Thoracic aorta (tissue), 2 donors: ENCODE data around the gene TACC2. TPM values are rescaled to one million over a fixed set of nuclear protein-coding genes. Genes with fewer than 3 reads are reported as not detected.

ENCODE experiments used
- ATAC-seq: fragments of 150-250 bp; one replicate; pipeline ENCODE4 v1.8.0; 2017; ENCODE audit warnings: low read depth; ENCODE audit not compliant: insufficient number of reproducible peaks, low FRiP score
- DNase-seq: peaks from one replicate; pipeline ENCODE4 v3.0.0-alpha.2; 2020; ENCODE audit warnings: low spot score
- H3K27ac ChIP-seq, 2 donors: fragments of 200-600 bp; sonication (generic); 1 replicate in 1 of 2; 2 replicates in 1 of 2; pipeline ENCODE4 v1.5.1; 2016; ENCODE audit warnings: mild to moderate bottlenecking in 2 of 2, moderate library complexity in 2 of 2
- H3K27me3 ChIP-seq: fragments of 200-600 bp; sonication (generic); replicated peaks from 2 replicates; pipeline ENCODE4 v1.6.0; 2016; ENCODE audit warnings: mild to moderate bottlenecking; ENCODE audit not compliant: insufficient read depth
- H3K36me3 ChIP-seq: fragments of 200-600 bp; sonication (generic); one replicate; pipeline ENCODE4 v1.5.1; 2016
- H3K4me1 ChIP-seq, 2 donors: fragments of 200-600 bp; sonication (generic); 1 replicate in 1 of 2; 2 replicates in 1 of 2; pipeline versions ENCODE4 v1.5.1 to v1.6.0; 2016; ENCODE audit warnings: low read depth in 2 of 2, mild to moderate bottlenecking in 1 of 2; ENCODE audit not compliant: control insufficient read depth in 1 of 2
- H3K4me3 ChIP-seq: fragments of 200-600 bp; sonication (generic); 2 replicates; pipeline ENCODE4 v1.5.1; 2016; ENCODE audit warnings: mild to moderate bottlenecking
- H3K9me3 ChIP-seq: fragments of 200-600 bp; sonication (generic); 2 replicates; pipeline ENCODE4 v1.5.1; 2016
- CTCF ChIP-seq: fragments of 200-600 bp; sonication (generic); IDR thresholded peaks from one replicate; pipeline ENCODE4 v1.5.1; 2019; ENCODE audit warnings: antibody characterized with exemption
- total RNA-seq, 2 donors: library from RNA; depleted of rRNA; stranded (reverse); fragments of >200 nt; gene quantifications; one replicate each; pipeline versions ENCODE4 v1.1.0 to v1.2.3, GENCODE V29; 2016

The TACC2 gene
- total RNA-seq, 2 donors from 2014 or later = 52.1 to 71.0 TPM

GRCh38 chr10:122273966-122274545 lies 285.1 kb downstream of the TACC2 start:
- no peak for DNase-seq

GRCh38 chr10:122276611-122277208 lies 287.7 kb downstream of the TACC2 start:
- no peaks in the 10 kb centered on the region for H3K9me3 ChIP-seq
- DNase-seq = no peak
- H3K36me3 ChIP-seq = no peaks in the 10 kb centered on the region
- no peak overlapping the region for H3K4me3 ChIP-seq
- TF ChIP-seq CTCF = no peak
- no peak for ATAC-seq
- no peak overlapping the region for H3K27ac ChIP-seq
- peaks cover 0 to 6% of the 10 kb centered on the region in 2 donors for H3K4me1 ChIP-seq
- H3K27me3 ChIP-seq = no peaks in the 10 kb centered on the region

More at GRCh38 chr10:122273966-122274545, 285.1 kb downstream of the TACC2 start:
- TF ChIP-seq CTCF = no peak
- ATAC-seq = no peak
- Histone ChIP-seq H3K27ac (no peak overlapping the region), H3K4me3 (no peak overlapping the region), H3K9me3 (no peaks in the 10 kb centered on the region), H3K27me3 (no peaks in the 10 kb centered on the region), H3K4me1 (no peaks in the 10 kb centered on the region), H3K36me3 (peaks cover 9% of the 10 kb centered on the region)

GRCh38 chr10:122277526-122278136 lies 288.7 kb downstream of the TACC2 start:
- no peaks in the 10 kb centered on the region for H3K27me3 ChIP-seq
- H3K9me3 ChIP-seq = no peaks in the 10 kb centered on the region
- no peak for ATAC-seq
- no peak overlapping the region for H3K27ac ChIP-seq
- H3K36me3 ChIP-seq = no peaks in the 10 kb centered on the region
- no peak for DNase-seq
- H3K4me1 ChIP-seq = peaks cover 3 to 15% of the 10 kb centered on the region in 2 donors
- no peak for TF ChIP-seq CTCF
- no peak overlapping the region for H3K4me3 ChIP-seq

GRCh38 chr10:122279725-122280141 lies 290.8 kb downstream of the TACC2 start:
- H3K4me1 ChIP-seq = peaks cover 3 to 17% of the 10 kb centered on the region in 2 donors
- H3K9me3 ChIP-seq = no peaks in the 10 kb centered on the region
- no peaks in the 10 kb centered on the region for H3K27me3 ChIP-seq
- no peak overlapping the region for H3K4me3 ChIP-seq
- no peak for ATAC-seq
- TF ChIP-seq CTCF = peak; percentile 48
- H3K36me3 ChIP-seq = no peaks in the 10 kb centered on the region
- peak overlapping the region in 1 of 2 donors; percentile 12 for H3K27ac ChIP-seq
- DNase-seq = no peak

GRCh38 chr10:122280156-122280555 lies 291.2 kb downstream of the TACC2 start:
- ATAC-seq (no peak), DNase-seq (no peak)
- Histone ChIP-seq H3K27ac (peak overlapping the region in 1 of 2 donors; percentile 12), H3K36me3 (no peaks in the 10 kb centered on the region), H3K4me3 (no peak overlapping the region), H3K9me3 (no peaks in the 10 kb centered on the region), H3K4me1 (peaks cover 3 to 17% of the 10 kb centered on the region in 2 donors), H3K27me3 (no peaks in the 10 kb centered on the region)
- no peak for TF ChIP-seq CTCF
